ENCODE measurements around the gene NOL4L. TPM values are rescaled to one million over a fixed set of nuclear protein-coding genes. Genes with fewer than 3 reads are reported as not detected.

Gene NOL4L
- total RNA-seq, 1 experiment from 2014 or later: 1.3 TPM

- H3K4me3 ChIP-seq: no peak overlapping the region
- no peaks in the 10 kb centered on the region for H3K36me3 ChIP-seq
- DNase-seq: no peak
- H3K9me3 ChIP-seq: no peaks in the 10 kb centered on the region
- H3K27me3 ChIP-seq: no peaks in the 10 kb centered on the region; the same call in 1 of the 2 replicates
Measured at GRCh38 chr20:32621071-32621890, 36.1 kb upstream of the NOL4L start.

- H3K4me3 ChIP-seq: no peak overlapping the region
- no peaks in the 10 kb centered on the region; the same call in 1 of the 2 replicates for H3K27me3 ChIP-seq
- no peak for DNase-seq
- no peaks in the 10 kb centered on the region for H3K9me3 ChIP-seq
- no peaks in the 10 kb centered on the region for H3K36me3 ChIP-seq
Measured at GRCh38 chr20:32619586-32619985, 34.5 kb upstream of the NOL4L start.

GRCh38 chr20:32614772-32615171 lies 29.6 kb upstream of the NOL4L start:
- H3K36me3 ChIP-seq: no peaks in the 10 kb centered on the region
- no peak overlapping the region for H3K4me3 ChIP-seq
- no peaks in the 10 kb centered on the region for H3K9me3 ChIP-seq
- DNase-seq: no peak
- no peaks in the 10 kb centered on the region; the same call in 1 of the 2 replicates for H3K27me3 ChIP-seq

- no peak overlapping the region for H3K4me3 ChIP-seq
- H3K9me3 ChIP-seq: no peaks in the 10 kb centered on the region
- no peaks in the 10 kb centered on the region; the same call in 1 of the 2 replicates for H3K27me3 ChIP-seq
- no peak for DNase-seq
- no peaks in the 10 kb centered on the region for H3K36me3 ChIP-seq
Measured at GRCh38 chr20:32614303-32614702, 29.2 kb upstream of the NOL4L start.

- Histone ChIP-seq H3K9me3 (no peaks in the 10 kb centered on the region), H3K36me3 (no peaks in the 10 kb centered on the region), H3K4me3 (no peak overlapping the region), H3K27me3 (no peaks in the 10 kb centered on the region)
- no peak for DNase-seq
Measured at GRCh38 chr20:32613192-32614053, 28.3 kb upstream of the NOL4L start.

GRCh38 chr20:32612351-32613191 lies 27.4 kb upstream of the NOL4L start:
- H3K4me3 ChIP-seq: no peak overlapping the region
- no peak for DNase-seq
- H3K27me3 ChIP-seq: no peaks in the 10 kb centered on the region
- H3K36me3 ChIP-seq: no peaks in the 10 kb centered on the region
- H3K9me3 ChIP-seq: no peaks in the 10 kb centered on the region

- Histone ChIP-seq H3K27me3 (no peaks in the 10 kb centered on the region), H3K36me3 (no peaks in the 10 kb centered on the region), H3K4me3 (no peak overlapping the region), H3K9me3 (no peaks in the 10 kb centered on the region)
- no peak for DNase-seq
Measured at GRCh38 chr20:32611868-32612267, 26.7 kb upstream of the NOL4L start.

- no peak overlapping the region for H3K4me3 ChIP-seq
- H3K9me3 ChIP-seq: no peaks in the 10 kb centered on the region
- H3K27me3 ChIP-seq: no peaks in the 10 kb centered on the region
- H3K36me3 ChIP-seq: no peaks in the 10 kb centered on the region
- DNase-seq: no peak
Measured at GRCh38 chr20:32611286-32611685, 26.2 kb upstream of the NOL4L start.

GRCh38 chr20:32610472-32611218 lies 25.5 kb upstream of the NOL4L start:
- no peak overlapping the region for H3K4me3 ChIP-seq
- H3K27me3 ChIP-seq: no peaks in the 10 kb centered on the region
- no peaks in the 10 kb centered on the region for H3K36me3 ChIP-seq
- H3K9me3 ChIP-seq: no peaks in the 10 kb centered on the region
- no peak for DNase-seq

GRCh38 chr20:32609993-32610392 lies 24.9 kb upstream of the NOL4L start:
- H3K27me3 ChIP-seq: no peaks in the 10 kb centered on the region
- no peak overlapping the region for H3K4me3 ChIP-seq
- no peaks in the 10 kb centered on the region for H3K9me3 ChIP-seq
- no peak for DNase-seq
- H3K36me3 ChIP-seq: no peaks in the 10 kb centered on the region

- no peaks in the 10 kb centered on the region for H3K36me3 ChIP-seq
- H3K4me3 ChIP-seq: no peak overlapping the region
- no peaks in the 10 kb centered on the region for H3K9me3 ChIP-seq
- no peaks in the 10 kb centered on the region for H3K27me3 ChIP-seq
- DNase-seq: no peak
Measured at GRCh38 chr20:32609111-32609773, 24.1 kb upstream of the NOL4L start.

GRCh38 chr20:32608664-32609015 lies 23.5 kb upstream of the NOL4L start:
- H3K4me3 ChIP-seq: no peak overlapping the region
- H3K27me3 ChIP-seq: no peaks in the 10 kb centered on the region
- DNase-seq: no peak
- H3K9me3 ChIP-seq: no peaks in the 10 kb centered on the region
- no peaks in the 10 kb centered on the region for H3K36me3 ChIP-seq

GRCh38 chr20:32607727-32608663 lies 22.9 kb upstream of the NOL4L start:
- Histone ChIP-seq H3K9me3 (no peaks in the 10 kb centered on the region), H3K36me3 (no peaks in the 10 kb centered on the region), H3K27me3 (no peaks in the 10 kb centered on the region), H3K4me3 (no peak overlapping the region)
- no peak for DNase-seq

GRCh38 chr20:32607324-32607723 lies 22.2 kb upstream of the NOL4L start:
- no peak for DNase-seq
- Histone ChIP-seq H3K9me3 (no peaks in the 10 kb centered on the region), H3K27me3 (no peaks in the 10 kb centered on the region), H3K36me3 (no peaks in the 10 kb centered on the region), H3K4me3 (no peak overlapping the region)

- no peaks in the 10 kb centered on the region for H3K9me3 ChIP-seq
- H3K27me3 ChIP-seq: no peaks in the 10 kb centered on the region
- DNase-seq: no peak
- no peaks in the 10 kb centered on the region for H3K36me3 ChIP-seq
- H3K4me3 ChIP-seq: no peak overlapping the region
Measured at GRCh38 chr20:32606790-32607189, 21.7 kb upstream of the NOL4L start.

Data from MG63 (cell line).